GM21447 (cell line): Measurements from ENCODE around the gene PARP1.

Experiments used
- ATAC-seq: cut with Tn5 transposase; IDR thresholded peaks from one replicate; pipeline ENCODE4 v1.9.1; 2021; ENCODE audit not compliant: unreplicated experiment

Gene PARP1

DNA sequence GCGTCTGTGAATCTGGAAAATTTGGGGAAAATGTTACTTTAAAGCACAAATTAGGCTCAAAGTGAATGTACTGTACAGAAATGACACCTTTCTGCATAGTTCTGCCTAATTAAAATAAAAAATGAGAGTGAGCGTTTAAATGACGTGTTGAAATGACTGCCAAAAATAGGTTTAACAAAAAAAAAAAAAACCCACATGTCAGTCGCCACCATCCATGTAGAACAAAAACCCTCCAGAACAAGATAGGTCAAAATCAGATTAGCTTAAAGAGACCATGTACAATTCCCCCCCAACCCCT, 745 bp downstream of the PARP1 start:
- no peak for ATAC-seq

- ATAC-seq = no peak
Observed at GRCh38 chr1:226406401-226406881, 1.5 kb downstream of the PARP1 start.

DNA sequence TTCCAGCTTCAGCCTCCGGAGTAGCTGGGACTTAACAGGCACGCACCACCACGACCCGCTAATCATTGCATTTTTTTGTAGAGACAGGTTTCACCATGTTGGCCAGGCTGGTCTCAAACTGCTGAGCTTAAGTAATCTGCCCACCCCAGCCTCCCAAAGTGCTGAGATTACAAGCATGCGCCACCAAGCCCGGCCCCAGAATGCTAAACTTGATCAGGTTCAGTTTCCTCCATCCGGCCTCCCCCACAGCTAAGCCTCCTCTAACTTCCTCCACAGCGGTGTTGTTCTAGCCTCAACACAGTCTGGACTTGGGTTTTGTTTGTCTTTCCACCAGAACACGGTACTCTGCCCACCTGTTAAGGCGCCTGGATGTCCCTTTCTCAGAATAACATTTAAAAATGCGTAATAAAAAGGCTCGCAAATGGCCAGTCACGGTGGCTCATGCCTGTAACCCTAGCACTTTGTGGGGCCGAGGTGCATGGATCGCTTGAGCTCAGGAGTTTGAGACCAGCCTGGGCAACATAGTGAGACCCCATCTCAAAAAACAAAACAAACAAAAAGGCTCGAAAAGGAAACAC, 2.4 kb downstream of the PARP1 start:
- no peak for ATAC-seq

DNA sequence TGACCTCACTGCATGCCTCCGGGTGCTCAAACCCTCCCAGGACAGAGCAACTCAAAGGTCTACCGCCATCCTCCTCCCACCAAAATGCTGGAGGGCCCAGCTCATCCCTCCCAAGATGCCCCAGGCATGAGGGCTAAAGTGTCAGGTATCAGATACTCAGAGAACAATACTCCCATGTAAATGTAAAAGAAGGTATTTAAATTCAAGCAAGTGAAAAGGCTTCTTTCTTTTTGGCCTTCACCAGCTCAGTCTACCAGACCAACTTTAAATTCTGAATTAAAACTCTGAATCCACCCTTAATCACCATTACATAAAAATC, 3.0 kb downstream of the PARP1 start:
- no peak for ATAC-seq

DNA sequence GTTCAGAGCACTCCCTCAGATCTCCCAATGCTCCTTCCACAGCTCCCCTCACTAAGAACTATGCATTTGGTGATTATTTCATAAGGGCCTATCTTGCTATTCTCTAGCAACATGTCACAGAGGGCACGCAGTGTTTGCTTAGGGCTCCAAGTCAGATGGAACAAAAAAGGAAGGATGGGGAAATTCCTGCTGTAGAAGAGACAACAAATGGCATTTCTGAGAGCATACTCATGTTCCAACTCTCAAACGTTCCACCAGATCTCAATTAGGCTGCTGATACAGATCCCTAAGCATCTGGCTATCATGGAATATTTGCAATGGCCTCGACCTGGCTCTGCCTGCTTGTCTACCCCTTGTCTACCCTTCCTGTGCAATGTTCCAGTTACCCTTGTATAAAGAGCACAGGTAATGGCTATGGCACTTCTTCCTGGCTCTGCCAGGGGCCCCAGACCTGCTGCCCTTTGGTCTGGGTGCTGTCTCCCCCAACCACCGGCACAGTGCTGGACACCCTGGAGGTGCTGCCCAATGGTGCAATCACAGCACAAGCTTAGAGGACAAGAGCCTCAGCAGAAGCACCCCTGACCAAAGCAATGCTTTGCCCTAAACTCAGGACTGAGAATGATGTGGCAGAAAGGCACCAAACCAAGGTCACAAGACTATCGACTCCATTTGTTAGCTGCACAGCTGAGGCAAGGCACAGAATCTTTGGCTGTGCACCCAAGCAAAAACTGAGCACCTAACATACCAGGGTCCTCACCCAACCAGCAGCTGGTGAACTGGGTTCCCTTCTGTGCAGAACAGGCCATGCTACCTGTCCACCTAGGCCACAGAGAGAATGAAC, 3.6 kb downstream of the PARP1 start:
- ATAC-seq = no peak

DNA sequence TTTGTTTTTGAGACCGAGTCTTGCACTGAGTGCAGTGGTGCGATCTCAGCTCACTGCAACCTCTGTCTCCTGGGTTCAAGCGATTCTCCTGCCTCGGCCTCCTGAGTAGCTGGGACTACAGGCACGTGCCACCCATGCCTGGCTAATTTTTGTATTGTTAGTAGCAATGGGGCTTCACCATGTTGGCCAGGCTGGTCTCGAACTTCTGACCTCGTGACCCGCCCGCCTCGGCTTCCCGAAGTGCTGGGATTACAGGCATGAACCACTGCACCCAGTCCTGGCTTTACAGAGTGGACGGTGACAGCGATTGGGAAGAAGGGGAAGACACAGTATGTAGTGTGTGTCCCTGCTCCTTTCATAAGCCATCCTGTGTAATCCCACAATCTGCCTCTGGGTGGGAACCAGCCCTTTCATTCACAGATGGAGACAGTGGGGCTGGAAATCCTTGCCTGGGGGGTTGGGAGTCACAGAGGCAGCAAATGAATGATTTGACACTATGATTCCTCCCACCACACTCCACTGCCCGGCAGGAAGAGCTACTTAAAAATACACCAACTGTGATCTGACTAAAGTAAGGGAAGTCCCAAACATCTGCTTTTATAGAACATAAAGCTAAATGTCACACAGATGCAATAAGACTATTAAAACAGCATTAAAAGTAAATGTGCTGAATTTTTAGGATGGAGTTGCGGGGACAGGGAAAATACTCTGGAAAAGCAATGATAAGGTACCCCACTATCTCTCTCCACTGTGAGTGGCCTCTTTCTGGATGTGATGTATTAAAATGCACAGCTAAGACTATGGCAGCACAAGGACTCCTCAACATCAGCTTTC, 4.5 kb downstream of the PARP1 start:
- no peak for ATAC-seq

DNA sequence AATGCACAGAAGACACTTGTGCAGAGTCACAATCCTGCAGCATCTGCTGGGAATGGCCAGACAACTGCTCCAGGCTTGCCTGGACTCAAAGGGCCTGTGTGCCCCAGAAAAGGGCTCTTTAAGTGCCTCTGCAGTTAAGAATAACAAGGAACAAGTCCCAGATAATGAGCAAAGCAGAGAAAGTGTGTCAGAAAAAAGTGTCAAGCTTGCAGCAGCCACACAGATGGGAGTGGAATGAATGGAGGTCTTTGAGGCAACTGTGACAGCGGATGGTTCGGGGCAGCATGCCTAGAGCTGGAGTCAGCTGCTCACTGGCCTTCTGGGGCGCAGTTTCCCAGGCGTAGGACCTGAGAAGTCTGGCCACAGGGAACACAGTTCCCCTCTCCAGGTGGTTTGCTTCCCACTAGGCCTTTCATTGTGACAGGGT, 5.1 kb downstream of the PARP1 start:
- ATAC-seq = no peak

GRCh38 chr1:226401355-226402303, 6.3 kb downstream of the PARP1 start:
- no peak for ATAC-seq

GRCh38 chr1:226400519-226401354, 7.2 kb downstream of the PARP1 start:
- ATAC-seq = no peak

GRCh38 chr1:226397955-226398636, 9.8 kb downstream of the PARP1 start:
- no peak for ATAC-seq

DNA sequence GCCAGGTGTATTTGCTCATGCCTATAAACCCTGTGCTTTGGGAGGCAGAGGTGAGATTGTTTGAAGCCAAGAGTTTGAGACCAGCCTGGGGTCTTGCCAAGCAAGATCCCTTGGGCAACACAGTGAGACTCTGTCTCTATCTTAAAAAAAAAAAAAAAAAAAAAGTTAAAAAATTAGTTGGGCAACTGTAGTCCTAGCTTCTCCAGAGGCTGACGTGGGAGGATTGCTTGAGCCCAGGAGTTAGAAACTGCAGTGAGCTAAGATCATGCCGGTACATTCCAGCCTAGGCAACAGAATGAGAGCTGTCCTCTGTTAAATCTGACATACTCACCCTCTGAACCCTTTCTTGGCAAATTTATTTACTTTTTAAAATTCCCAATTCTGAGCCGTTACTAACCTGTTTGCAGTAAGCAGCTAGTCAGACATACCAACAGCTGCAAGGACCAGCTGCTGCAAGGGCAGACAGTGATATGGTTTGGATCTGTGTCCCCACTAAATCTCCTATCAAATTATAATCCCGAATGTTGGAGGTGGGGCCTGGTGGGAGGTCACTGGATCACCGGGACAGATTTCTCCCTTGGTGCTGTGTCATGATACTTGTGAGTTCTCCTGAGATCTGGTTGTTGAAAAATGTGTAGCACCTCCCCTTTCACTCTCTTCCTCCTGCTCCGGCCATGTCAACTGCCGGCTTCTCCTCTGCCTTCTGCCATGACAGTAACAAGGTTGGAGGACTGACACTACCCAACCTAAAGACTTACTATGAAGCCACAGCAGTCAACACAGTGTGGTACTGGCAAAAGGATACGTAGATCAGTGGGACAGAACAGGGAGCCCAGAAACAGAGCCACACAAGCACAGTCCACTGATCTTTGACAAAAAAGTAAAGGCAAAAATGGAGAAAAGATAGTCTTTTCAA, 10.6 kb downstream of the PARP1 start:
- no peak for ATAC-seq

- ATAC-seq = no peak
Observed at GRCh38 chr1:226395753-226396152, 12.1 kb downstream of the PARP1 start.

DNA sequence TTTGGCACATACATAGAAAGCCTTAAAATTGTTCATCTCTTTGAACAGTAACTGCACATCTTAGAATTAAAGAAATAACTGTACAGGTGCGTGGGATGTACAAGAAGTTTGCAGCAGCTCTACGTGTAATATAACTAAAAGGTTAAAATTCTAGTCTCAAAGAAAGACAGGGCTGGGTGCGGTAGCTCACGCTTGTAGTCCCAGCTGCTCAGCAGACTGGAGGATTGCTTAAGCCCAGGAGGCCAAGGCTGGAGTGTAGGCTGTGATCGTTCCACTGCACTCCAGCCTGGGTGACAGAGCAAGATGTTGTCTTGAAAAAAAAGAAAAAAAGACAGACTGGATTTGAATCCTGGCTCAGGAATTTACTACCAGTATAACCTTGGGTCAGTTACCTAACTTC, 13.4 kb downstream of the PARP1 start:
- no peak for ATAC-seq

DNA sequence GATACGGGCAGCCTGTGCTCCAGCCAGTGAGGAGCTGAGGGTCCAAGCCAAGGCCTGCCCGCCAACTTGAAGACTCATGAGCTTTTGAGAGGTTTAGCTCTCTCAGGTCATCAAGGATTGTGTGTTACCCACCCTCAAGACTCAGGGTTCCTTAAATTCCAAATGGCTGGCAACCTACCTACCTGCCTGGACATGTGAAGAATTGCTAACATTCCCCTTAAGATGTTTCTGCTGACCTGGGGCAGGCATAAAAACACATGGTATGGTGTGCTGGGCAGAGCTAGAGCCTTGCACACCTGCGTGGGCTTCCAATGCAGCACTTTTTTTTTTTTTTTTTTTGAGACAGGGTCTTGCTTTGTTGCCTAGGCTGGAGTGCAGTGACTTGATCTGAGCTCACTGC, 17.2 kb downstream of the PARP1 start:
- no peak for ATAC-seq

GRCh38 chr1:226388131-226388530, 19.8 kb downstream of the PARP1 start:
- no peak for ATAC-seq

- no peak for ATAC-seq
Observed at GRCh38 chr1:226384717-226385116, 23.2 kb downstream of the PARP1 start.

DNA sequence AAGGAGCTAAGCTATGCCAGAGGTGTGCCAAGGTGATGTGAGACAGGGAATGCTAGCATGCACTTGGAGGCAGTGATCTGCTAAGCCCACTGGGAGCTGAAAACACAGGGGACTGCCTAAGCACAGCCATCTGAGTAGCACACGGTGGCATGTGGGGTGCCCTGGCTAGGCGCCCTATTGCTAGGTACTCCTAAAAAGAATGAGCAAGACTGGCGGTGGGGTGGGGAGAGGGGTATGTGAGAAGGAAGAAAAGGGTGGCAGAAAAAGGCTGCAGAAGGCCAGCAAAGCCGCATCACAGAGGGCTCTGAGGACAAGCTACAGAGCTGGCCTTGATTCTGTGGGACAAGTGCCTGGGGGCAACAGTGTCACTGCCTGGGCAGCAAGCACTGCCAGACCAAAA, 23.9 kb downstream of the PARP1 start:
- no peak for ATAC-seq

GRCh38 chr1:226382030-226382429, 25.9 kb downstream of the PARP1 start:
- no peak for ATAC-seq
